ENCODE data around the gene PXDN. TPM values are rescaled to one million over a fixed set of nuclear protein-coding genes. Genes with fewer than 3 reads are reported as not detected.

PXDN gene
- total and polyA plus RNA-seq, 2 donors (not counting 3 experiments of a cell fraction or from before 2014, with no cell fraction given), result 231 to 308 TPM

DNA sequence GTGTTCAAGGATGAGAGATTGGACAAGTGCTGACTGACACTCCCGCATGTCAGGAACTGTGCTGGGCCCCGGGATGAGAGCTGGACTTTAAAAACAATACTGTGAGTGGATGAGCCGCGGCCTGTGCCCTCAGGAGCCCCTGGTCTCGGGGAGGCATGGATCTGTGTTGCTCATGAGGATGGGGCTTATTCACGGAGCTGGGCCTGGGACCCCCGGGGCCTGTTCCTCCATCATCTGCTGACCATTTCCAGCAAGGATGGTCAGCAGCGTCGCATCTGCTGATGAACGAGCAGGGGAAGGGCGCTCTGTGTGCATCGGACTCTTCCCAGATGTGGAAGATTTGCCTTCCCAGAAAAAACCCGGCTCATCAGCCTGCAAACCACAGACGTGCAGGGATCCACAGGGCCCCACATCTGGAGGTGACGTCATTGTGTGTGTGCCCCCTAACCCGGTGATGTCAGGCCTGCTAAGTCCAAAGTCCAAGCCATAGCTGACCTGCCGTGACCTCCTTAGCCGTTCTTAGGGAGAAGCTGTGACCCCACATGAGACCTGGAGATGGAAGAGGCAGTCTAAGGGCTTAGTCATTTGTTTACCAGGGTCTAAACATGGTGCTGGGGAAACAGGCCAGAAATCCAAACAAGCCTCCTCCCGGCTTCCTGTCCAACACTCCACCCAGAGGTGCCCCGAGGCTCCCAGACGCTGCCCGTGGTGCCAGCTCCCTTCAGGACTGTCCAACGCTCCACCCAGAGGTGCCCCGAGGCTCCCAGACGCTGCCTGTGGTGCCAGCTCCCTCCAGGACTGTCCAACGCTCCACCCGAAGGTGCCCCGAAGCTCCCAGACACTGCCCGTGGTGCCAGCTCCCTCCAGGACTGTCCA lies 143.9 kb downstream of the PXDN start:
- no peak overlapping the region for H3K4me2 ChIP-seq (ENCODE audit: insufficient read depth, low read length)
- H3K27ac ChIP-seq (ENCODE audit: insufficient read depth, low read depth, low read length), result no peak overlapping the region
- intact Hi-C loops (cut with micrococcal nuclease) (no loop called here), dilution Hi-C loops (cut with MboI; ENCODE audit: extremely low pct_ligation_motif_present, low sequenced_read_pairs) (no loop called here)
- H2AFZ ChIP-seq (ENCODE audit: low read depth, low read length), result no peak overlapping the region
- no peaks in the 10 kb centered on the region for H3K79me2 ChIP-seq (ENCODE audit: control insufficient read depth, insufficient read depth, low read length)
- no peak for DNase-seq (ENCODE audit: low read depth, low spot score)
- ChIA-PET CTCF (interaction anchor here (0.8 to 1.3 kb wide), 2 partner anchors 8 to 150 kb away, joined by 3 to 6 read pairs (median 4); no protein-coding TSS in a partner anchor), POLR2A (no interaction called here)
- no TSS peak for BruUV-seq (replicated peaks)
- H3K4me1 ChIP-seq (ENCODE audit: control insufficient read depth, extremely low read depth, insufficient read depth, low read length), result peaks cover 11% of the 10 kb centered on the region
- no peaks in the 10 kb centered on the region for H3K36me3 ChIP-seq (ENCODE audit: control insufficient read depth in 2 of 2, extremely low read depth in 1 of 2, insufficient read depth in 2 of 2, low read length in 2 of 2)
- no peaks in the 10 kb centered on the region for H3K9me1 ChIP-seq (replicated peaks; ENCODE audit: control insufficient read depth, extremely low read depth, insufficient read depth, low read length)
- H3K9ac ChIP-seq (replicated peaks; ENCODE audit: extremely low read depth, insufficient read depth, low read length), result no peak overlapping the region
- no peaks in the 10 kb centered on the region for H3K9me3 ChIP-seq (replicated peaks; ENCODE audit: control insufficient read depth, insufficient read depth, low read length)
- FAIRE-seq, result no peak
- no peak for TF ChIP-seq POLR2A (IDR thresholded peaks at IDR 0.05; ENCODE audit: low read depth, low read length)
- no peak for TF ChIP-seq GATA2 (IDR thresholded peaks at IDR 0.05; ENCODE audit: insufficient read depth, insufficient read length, low read depth, low read length)
- TF ChIP-seq POLR2AphosphoS5 (IDR thresholded peaks at IDR 0.05; ENCODE audit: insufficient read depth, low read depth, low read length), result no peak
- no peak for TF ChIP-seq MAX (IDR thresholded peaks at IDR 0.05; ENCODE audit: insufficient read depth, insufficient read length)
- TF ChIP-seq, protein P1, sequence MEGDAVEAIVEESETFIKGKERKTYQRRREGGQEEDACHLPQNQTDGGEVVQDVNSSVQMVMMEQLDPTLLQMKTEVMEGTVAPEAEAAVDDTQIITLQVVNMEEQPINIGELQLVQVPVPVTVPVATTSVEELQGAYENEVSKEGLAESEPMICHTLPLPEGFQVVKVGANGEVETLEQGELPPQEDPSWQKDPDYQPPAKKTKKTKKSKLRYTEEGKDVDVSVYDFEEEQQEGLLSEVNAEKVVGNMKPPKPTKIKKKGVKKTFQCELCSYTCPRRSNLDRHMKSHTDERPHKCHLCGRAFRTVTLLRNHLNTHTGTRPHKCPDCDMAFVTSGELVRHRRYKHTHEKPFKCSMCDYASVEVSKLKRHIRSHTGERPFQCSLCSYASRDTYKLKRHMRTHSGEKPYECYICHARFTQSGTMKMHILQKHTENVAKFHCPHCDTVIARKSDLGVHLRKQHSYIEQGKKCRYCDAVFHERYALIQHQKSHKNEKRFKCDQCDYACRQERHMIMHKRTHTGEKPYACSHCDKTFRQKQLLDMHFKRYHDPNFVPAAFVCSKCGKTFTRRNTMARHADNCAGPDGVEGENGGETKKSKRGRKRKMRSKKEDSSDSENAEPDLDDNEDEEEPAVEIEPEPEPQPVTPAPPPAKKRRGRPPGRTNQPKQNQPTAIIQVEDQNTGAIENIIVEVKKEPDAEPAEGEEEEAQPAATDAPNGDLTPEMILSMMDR (IDR thresholded peaks at IDR 0.05; ENCODE audit: extremely low read depth in 1 of 2, insufficient read depth in 1 of 2, low read depth in 1 of 2, low read length in 2 of 2), result no peak
- TF ChIP-seq JUN (IDR thresholded peaks at IDR 0.05; ENCODE audit: borderline replicate concordance, insufficient read depth, insufficient read length, low read depth), result no peak
- no peak for TF ChIP-seq MYC (IDR thresholded peaks at IDR 0.05; ENCODE audit: low read depth, low read length)
- no peak for TF ChIP-seq FOS (IDR thresholded peaks at IDR 0.05; ENCODE audit: borderline replicate concordance, insufficient read depth, low read length)
- TF ChIP-seq EZH2 (IDR thresholded peaks at IDR 0.05; ENCODE audit: borderline replicate concordance, low read depth, low read length, severe bottlenecking), result no peak
- no peaks in the 10 kb centered on the region for H3K27me3 ChIP-seq (ENCODE audit: control insufficient read depth in 2 of 2, insufficient read depth in 2 of 2, low read length in 2 of 2)
- no peaks in the 10 kb centered on the region for H4K20me1 ChIP-seq (replicated peaks; ENCODE audit: control insufficient read depth, extremely low read depth, insufficient read depth, low read length)
- H3K4me3 ChIP-seq (replicated peaks in 1 of 3; ENCODE audit: insufficient read depth in 1 of 3, low read depth in 1 of 3, low read length in 3 of 3), result no peak overlapping the region
